CD4-positive, alpha-beta T cell treated with Interleukin-4 for 1 hour (primary cell): Measurements from ENCODE around the gene DKK2.

Experiments
- DNase-seq, 2 donors: peaks; one replicate each; pipeline ENCODE4 v3.0.0-alpha.2; 2020 to 2022

The DKK2 gene

GRCh38 chr4:106907216-106907615 lies 128.9 kb downstream of the DKK2 start:
- no peak for DNase-seq

- no peak for DNase-seq
These were observed 129.4 kb downstream of the DKK2 start for GRCh38 chr4:106906728-106907127.

DNA sequence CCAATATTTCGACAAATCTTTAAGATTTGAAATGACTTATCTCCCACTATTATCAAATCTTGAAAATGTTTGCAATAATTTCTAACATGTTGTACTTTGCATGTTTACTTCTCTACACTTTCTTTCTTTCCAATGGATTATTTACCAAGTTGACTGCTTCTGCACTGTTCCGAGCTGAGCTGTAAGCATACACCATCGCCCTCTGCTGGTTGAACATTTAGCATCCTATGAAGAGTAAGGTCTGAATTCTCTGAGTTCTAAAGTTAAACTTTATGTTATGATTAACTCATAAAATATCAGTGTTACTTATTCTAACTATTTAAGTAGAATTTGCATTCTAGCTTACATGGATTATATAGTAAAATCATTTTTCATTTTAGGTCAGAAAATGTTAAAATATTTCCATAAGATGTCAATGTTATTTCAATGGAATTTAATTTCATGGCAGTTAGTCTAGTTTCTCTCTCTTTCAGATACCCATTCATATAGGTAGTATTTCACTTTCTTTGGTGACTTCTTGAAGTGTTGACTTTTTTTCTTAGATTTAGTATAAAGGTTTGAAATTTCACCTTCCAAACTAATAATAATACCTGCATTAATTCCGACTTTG lies 137.4 kb downstream of the DKK2 start:
- DNase-seq = no peak

- DNase-seq = no peak
These were observed 142.2 kb downstream of the DKK2 start for GRCh38 chr4:106893903-106894302.

DNA sequence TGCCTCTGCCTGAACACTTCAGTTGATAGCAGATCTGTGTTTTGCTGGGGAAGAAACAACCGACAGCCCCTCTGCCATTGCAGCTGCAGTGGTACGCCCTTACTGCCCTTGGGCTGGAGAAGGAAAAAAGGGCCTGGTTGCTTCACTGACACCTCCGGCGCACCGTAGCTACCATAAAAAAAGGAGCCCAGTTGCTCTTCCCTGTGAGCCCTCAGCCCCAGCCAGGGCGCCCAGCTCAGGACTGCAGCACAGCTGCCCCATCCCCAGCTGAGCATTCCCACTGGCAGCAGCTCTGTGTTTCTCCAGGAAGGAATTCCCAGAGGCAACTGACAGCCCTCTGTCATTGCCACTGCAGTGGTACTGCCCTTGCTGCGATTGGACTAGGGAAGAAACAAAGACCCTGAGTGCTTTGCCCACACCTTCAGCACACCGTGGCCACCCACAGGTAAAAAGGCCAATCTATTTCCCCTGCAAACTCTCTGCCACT lies 142.7 kb downstream of the DKK2 start:
- DNase-seq = no peak

GRCh38 chr4:106892786-106893185 lies 143.3 kb downstream of the DKK2 start:
- DNase-seq = no peak

GRCh38 chr4:106875340-106875739 lies 160.8 kb downstream of the DKK2 start:
- DNase-seq = no peak
